ENCODE results near the gene TEKT1.

Gene TEKT1

GRCh38 chr17:6757747-6758146 lies 73.8 kb downstream of the TEKT1 start:
- no peak for DNase-seq (ENCODE audit: low read depth)

- no peak for DNase-seq (ENCODE audit: low read depth)
These were observed 75.0 kb downstream of the TEKT1 start for GRCh38 chr17:6756425-6757031.

GRCh38 chr17:6755731-6756184 lies 75.8 kb downstream of the TEKT1 start, which contains the start of gene XAF1:
Gene XAF1, plus strand, starts transcription at chr17:6756046. Its CDS starts 33 bp downstream, at chr17:6756079.
- DNase-seq (ENCODE audit: low read depth), result peak; percentile 12

- no peak for DNase-seq (ENCODE audit: low read depth)
These were observed 76.2 kb downstream of the TEKT1 start for GRCh38 chr17:6755281-6755680.

- DNase-seq (ENCODE audit: low read depth), result no peak
These were observed 78.0 kb downstream of the TEKT1 start for GRCh38 chr17:6753546-6753945.

- peak; percentile 15 for DNase-seq (ENCODE audit: low read depth)
These were observed 78.5 kb downstream of the TEKT1 start for GRCh38 chr17:6753006-6753445.

- no peak for DNase-seq (ENCODE audit: low read depth)
These were observed 79.2 kb downstream of the TEKT1 start for GRCh38 chr17:6752068-6752909.

- DNase-seq (ENCODE audit: low read depth), result no peak
These were observed 82.0 kb downstream of the TEKT1 start for GRCh38 chr17:6749519-6749918.

GRCh38 chr17:6748617-6749016 lies 82.9 kb downstream of the TEKT1 start:
- DNase-seq (ENCODE audit: low read depth), result no peak
